NAMALWA (cell line): ENCODE data around the gene MAML3.

Source experiments
- DNase-seq: peaks from one replicate; pipeline ENCODE4 v3.0.0-alpha.2; 2015; ENCODE audit warnings: low spot score

The MAML3 gene

DNA sequence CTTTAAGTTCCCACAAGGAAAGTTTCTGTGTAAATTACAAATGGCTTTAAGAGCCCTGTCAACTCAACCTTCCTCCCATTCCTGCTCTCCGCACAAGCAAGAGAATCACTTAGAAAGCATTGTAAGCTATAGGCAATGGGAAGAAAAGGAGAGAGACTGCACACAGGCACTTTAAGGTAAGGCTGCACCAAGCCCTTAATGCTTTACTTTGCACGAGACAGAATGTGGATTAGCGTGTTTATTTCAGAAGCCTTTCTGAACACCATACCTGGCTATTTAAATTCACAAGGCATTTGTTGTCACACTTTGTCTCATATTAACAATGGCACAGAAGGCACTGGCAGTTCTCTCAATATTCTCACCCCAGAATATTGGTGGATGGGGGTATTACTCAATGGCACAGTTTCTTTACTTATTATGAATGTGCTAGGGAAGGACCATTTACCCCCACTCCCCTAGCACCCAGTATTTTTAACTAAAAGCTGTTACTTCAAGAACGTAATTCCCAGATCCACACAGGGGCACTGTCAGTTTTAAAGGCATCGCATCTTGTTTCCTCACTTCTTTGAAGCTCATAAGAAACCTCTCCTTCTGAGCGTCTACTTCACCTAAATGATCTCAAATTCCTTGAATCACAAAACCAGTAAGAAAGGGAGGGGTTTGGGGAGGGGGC, 150.0 kb downstream of the MAML3 start:
- DNase-seq = no peak

DNA sequence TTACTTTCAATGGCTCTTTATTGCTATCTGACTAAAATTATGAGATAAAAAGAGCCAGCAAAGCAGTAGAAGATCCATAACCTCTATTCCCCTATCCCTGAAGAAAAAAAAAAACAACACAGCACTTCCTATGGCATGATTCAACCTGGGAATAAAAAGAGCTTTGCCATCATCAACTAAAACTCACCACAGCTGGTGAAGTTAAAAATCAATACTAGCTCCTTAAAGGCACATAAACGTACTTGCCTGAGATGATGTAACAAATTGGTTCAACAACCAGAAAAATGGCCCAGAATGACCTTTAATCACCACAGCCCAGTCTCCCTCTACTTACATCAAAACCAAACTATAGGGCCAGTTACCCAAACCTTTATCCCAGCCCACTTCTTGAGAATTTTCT, 153.8 kb downstream of the MAML3 start:
- DNase-seq = no peak

DNA sequence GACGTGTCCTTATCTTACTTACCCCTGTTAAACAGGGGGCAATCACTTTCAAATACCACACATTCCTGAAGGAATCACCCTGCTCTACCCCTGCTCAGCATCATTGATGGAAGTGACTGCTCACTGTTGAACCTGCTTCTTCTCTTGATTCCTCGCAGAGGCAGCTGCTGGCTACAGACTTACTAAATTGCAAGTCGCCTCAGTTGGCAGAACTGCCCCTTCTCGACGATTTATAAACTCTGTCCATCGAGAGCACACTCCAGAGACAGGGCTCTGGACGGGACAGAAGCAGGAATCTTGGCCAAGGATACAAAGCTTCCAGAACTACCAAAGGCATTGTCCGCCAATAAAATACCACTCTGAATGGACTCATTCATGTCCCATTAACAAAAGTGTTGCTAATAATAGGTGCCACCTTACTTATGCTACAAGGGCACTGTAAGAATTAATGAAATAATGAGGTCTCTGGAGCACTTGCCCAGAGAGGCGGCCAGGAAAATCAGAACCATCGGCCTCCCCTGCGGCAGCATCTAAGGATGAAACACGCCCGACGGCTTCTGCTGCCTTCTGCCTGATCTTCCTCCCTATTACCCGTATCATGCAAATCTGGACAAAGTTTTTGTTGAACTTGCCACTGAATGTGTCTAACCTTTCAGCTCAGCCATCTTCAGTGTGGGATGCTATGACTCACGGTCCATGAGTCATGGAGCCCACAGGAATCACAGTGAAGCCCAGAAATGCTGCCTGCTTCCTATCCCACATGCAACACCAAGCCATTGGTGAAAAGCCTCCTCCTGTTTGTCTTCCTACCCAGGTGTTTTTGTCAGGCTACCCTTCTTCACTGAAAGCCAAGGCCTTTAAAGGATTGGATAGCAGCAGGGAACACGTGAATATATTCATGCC, 164.9 kb downstream of the MAML3 start:
- no peak for DNase-seq

DNA sequence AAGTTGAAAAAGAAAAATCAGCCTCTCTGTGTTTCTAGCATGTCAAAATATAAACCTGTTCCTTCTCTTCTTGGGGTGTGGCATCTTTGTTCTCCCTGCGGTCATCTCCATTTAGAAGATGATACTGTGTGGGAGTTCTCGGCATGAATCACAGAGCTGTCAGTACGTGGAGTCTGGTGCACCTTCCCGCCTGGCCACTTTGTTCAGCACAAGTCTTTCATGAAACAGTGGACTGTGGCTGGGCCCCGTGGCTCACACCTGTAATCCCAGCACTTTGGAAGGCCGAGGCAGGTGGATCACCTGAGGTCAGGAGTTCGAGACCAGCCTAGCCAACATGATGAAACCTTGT, 166.5 kb downstream of the MAML3 start:
- DNase-seq = no peak

DNA sequence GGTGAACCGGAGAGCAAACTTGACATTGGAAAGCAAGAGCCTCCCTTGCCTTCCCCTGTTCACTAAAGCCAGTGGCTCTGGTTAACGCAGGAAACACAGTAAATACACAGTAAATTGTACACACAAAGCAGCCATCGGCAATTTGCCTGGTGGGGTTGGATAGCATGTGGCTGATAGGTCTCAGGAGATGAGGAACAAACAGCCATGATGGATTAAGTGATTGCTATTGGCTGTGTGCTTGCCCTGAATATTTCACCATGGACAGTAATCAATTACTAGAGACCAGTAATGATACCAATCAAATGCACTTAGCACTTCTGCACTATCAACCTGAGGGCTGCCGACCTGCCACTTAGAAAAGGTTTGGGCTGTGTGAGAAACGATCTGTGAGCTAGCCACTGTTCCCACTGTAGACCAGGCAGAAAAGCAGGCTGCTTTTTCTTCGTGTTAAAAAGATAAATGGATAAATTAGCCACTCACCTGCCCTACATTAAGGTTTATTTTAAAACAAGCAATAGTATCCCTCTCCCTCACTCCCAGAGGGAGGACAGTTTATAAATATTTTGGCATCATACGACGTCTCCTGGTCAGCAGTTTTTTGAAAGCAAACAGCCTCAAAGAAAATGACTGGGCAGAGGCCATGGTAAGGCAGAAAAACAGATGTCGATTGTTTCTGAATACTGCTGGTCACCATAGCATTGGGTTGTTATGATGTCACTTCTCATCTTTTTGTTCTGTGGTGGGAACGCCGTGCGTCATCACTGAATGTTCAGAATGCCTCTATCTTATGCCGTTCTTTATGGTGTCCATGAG, 167.1 kb downstream of the MAML3 start:
- DNase-seq = no peak

DNA sequence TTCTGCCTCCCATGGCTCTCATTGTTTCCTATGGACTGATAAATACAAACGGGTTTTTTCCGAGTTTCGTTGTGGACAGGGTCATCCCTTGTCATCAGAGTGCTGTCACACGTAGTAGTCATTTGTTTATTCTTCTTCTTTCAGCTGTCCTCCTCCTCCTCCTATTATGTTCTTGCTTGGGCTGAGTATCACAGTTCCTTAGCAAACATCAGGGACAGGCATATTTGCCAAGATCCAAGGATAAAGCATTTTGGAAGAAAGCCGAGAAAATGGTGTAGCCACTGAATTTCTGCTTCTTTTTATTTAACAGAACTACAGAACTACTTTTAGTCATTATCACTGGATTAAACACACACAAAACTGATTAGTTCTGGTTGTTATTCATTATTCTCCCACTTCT, 167.9 kb downstream of the MAML3 start:
- DNase-seq = no peak

DNA sequence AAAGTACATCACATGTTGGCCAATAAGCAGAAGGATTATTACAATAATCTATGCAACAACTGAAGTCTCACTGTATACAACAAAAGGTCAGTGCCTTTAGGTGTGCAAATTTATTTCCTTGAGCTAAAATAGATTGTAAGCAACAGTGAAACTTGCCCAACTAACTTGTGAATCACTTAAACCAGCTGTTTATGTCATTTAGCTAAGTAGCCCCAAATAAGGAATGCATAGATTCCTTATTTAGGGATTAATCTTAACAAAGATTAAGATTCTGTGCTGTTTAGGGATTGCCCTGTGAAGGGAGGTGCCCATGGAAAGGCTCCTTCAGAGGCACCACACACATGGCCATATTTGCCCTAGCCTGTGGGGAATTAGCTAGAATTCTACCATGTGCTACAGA, 168.6 kb downstream of the MAML3 start:
- no peak for DNase-seq

DNA sequence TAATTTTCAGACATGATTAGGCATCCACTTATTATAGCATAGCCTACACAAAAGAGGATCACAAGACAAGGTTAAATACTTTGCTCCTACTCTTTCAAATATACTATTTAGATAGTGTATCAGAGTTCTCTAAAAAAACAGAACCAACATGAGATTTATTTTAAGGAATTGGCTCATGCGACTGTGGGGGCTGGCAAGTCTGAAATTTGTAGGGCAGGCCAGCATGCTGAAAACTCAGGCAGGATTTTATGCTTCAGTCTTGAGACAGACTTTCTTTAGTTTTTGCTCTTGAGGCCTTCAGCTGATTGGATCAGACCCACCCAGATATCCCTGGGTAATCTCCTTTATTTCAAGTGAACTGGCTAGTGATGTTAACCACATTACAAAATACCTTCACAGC, 169.5 kb downstream of the MAML3 start:
- DNase-seq = no peak

DNA sequence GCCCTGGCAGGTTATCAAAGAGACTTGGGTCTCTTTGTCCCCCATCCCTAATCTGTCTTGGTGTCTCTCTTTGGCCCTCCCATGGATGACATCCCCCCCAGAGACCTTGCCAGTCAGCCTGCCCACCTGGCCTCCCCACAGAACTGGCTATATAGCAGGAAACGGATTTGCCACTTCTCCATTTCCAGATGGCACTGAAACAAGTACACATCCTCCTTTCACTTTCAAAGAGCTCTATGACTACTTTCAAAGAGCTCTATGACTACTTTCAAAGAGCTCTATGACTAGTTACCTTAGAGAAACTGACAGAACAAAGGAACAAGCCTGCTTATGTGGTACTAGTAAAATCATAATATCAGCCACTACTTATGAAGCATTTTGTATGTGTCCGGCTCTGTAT, 175.3 kb downstream of the MAML3 start:
- peak; percentile 71 for DNase-seq

DNA sequence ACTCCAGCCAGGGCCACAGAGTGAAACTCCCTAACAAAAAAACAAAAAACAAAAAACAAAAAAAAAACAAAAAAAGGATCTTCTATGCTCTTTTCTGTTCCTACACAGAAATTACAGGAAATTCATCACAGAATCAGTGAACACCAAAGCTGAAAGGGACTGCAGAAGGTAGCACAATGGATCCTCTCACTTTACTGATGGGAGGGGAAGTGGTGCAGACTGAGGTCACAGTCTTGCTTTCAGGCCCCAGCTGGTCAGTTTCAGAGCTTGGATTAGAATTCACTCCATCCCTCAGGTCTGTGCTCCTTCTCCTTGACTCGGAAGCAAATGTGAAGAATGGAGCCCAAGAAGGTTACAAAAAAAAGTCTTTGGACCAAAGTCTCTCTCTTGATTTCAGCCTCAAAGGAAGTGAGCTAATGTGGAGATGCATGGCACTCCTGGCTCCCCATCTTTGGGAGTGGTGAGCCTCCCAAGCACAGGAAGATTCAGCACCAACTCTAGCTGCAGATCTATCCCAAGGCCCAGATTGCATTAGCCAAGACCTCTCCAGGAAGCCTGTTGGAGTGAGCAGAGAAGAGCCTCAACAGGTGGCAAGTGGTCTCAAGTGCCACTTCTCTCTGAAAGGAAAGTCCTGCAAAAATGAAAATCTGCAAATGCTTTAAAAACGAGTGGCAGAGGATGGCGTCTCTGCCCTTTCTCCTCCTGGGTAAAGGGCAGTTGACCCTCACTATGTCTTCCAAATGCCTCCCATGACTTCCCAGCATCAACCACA, 176.0 kb downstream of the MAML3 start:
- DNase-seq = no peak

DNA sequence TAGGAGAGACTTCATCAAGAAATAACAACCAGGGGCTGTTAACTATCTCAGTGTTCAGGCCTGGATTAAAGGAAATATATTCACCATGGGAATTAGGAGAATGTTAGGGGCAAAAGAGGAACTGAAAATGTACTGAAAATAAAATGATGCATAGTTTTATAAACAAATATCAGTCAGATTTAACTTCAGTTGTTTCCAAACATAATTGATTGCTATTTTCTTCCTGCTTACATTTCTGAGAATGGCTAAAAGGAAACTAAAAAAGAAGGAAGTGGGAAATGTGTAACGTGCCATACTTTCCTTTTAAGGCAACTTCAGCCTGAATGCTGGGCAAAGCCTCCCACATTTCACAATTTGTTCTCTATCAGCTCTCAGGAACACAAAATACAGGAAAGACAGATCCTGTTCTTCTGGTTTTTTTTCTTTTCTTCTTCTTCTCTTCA, 178.1 kb downstream of the MAML3 start:
- DNase-seq = peak; percentile 27

DNA sequence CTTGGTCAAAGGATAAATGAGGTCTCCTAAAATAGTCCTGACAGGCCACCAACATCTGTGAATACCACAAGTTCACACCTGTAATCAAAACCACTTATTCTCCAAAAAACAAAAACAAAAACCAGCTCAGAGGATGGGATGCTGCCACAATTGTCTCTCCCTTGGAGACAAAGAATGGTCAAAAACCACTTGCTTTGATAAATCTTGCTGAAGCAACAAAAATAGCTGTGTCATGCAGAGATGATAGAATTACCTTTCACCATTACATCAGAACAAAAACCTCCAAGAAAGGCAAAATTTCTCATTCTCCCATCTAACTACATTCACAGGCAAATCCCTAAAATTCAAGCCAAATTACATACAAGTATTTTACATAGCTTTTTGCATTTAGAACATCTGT, 180.4 kb downstream of the MAML3 start:
- no peak for DNase-seq

DNA sequence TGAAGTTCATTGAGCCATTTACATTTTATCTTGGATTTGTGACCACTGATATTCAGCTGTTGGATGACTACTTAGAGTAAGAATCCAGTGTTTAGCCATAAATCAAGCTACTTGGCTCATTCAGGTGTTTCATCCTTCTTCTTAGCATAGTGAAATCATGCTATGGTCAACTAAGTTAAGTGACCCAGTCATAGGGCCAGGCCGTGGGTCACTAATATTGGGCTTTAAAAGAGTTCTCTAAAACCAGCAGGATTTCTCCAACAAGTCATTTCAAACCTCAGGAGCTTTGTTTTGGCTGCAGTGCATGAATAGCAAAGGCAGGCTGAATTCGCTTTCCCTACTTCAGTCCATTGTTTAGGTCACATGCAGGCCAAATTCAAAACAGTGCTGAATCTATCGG, 181.0 kb downstream of the MAML3 start:
- DNase-seq = no peak

DNA sequence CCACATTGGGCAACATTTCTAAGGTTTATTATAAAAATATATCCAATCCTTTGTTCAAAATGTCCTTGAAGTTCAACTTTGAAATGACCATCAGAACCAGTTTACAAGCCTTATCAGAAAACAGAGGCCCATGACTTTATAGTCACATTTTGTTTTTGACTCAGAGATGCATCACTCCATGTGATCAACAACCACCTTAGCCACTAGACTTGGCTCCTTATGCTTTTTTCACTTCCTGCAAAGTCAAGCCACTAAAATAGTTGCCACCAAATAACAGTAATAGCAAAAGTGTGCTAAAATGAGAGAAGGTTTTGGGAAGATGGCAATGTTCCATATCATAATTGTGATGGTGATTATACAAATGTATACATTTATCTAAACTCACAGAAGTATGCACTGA, 181.7 kb downstream of the MAML3 start:
- DNase-seq = no peak

DNA sequence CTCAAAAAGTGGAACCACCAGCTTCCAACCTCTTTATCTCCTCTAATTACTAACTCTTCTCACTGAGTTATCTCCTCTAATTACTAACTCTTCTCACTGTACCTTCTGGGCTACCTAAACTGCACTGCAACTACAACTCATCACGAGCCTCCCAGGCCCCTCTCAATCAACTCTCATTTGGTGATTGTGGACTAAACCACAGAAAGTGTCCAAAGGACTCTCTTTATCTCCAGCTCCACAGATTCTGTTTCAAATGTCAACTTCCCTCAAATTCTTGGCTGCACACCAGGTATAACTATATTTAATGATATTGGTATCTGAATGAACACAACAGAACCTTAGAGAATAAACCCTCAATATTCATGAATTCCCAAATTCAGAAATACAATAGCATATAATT, 182.9 kb downstream of the MAML3 start:
- DNase-seq = no peak

DNA sequence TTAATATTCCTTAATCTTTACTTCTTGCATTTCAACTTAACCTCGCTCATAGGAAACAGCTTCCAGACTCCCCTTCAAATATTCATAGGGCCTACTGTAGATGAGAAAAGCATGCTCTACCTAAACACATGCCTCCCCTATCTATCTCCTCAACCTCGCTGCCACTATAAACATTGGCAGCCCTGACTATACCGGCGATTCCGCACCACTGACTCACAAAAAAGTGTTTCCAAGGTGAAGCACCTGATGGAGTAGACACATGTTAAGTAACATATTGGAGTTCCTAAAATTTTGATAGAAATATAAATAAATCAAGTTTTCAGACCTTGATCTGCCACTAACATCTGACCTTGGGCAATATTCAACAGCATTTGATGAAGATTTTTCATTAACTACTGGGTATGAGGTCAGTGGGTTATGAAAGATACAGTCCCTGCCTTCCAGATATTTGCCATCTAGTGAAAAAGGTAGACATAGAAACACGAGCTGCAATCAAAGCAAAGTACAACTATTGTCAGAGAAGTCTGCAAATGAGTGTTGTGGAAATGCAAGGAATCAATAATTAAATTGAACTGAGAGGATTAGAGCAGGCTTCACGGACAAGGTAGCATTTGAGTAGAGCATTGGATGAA, 184.2 kb downstream of the MAML3 start:
- DNase-seq = no peak

DNA sequence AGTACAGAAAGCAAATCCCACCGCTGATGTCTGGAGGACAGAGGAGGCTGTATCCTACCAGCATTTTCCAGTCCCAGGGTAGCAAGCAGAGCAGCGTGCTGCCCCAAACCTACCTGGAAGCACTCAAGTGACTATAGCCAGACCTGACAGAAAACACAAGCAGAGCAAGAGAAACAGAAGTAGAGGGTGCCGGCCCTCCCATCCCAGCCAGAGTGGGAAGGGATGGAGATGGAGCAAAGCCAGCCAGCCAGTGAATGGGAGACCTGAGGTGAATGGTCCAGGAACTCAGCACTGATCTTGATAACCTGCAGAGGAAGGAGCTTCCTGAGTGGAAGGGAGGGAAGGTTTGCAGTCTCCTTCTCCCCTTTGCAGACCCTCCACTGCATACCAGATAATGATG, 185.2 kb downstream of the MAML3 start:
- DNase-seq = no peak

DNA sequence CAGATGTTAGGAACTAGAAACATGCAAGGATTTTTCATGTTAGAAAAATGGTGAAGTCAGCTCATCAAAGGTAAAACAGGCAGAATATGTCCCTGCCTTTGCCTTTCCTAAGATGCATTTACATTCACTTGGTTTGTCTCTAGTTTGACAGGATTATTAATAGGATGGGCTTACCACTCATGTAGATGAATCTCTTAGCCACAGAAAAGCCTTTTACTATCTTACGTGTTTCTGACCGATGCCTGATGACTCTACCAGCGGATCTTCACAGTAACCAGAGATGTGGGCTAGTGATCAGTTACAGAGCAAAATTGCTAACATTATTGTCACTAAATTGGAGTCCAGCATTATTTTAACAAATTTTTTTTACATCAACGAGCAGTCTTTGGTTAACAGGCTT, 187.6 kb downstream of the MAML3 start:
- DNase-seq = no peak

DNA sequence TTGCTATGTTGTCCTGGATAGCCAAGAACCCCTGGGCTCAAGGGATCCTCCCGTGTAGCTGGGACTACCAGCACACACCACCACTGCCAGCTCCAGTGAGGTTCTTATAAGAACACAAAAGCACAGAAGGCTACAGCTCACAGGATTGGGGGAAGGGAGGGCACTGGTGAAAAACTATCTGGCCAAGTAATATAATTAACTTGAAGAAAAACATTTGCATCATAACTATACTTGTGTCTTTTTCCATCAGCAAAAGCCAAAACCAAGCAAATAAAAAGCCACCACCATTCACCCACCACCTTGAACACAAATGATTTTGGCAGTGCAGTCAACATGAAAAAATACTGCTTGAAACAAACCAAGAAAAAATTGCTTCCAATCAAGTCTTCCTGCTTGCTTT, 188.2 kb downstream of the MAML3 start:
- DNase-seq = no peak

DNA sequence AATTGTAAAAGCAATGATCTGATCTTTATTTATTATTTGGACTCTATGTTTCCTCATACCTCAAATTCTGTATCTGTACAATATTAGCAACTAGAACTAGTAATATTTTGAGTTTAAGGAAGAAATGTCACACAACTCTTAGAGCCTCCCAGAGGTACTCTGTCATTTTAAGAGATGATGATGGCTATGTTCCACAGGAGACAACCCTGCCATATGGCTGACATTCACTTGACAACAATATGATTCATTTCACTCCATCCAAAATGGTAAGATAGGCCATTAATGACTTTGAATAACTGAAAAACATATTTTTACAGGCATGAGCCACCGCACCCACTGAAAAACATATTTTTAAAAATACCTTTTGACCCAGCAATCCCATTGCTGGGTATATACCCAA, 190.3 kb downstream of the MAML3 start:
- no peak for DNase-seq

DNA sequence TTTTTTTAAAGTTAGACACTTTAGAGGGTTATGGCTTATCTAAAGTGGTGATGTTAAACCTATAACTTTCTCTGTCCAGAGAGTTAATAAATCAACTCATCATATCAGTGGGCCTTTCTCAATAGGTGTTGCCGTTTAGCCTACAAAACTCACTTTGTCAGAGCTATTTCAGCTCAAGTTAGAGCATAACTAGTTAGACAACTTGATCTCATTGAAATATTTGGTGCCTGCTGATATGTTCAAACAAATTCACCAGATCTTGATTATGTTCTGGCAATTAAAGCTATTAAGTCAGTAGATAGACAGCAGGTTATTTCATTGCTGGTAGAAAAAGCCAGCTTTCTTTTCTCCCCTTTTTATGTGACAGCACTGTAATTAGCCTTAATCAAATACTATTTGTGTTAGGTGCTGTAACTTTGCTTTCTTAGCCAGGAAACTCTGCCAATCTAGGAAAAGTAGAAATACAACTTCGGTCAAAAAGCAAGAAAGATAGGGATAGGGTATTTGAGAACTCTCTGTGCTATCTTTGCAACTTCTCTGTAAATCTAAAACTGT, 191.8 kb downstream of the MAML3 start:
- DNase-seq = no peak
